Panc1 (cell line): ENCODE results near the gene GALNT4. TPM values are rescaled to one million over a fixed set of nuclear protein-coding genes. Genes with fewer than 3 reads are reported as not detected.
A peak's percentile ranks its signal among the peaks of the same experiment; 100 is the strongest.

Experiments
- ATAC-seq: fragments of 200-7000 bp; cut with Tn5 transposase; 2 replicates; pipeline ENCODE4 v1.9.1; 2020; ENCODE audit warnings: mild to moderate bottlenecking, moderate library complexity
- BruUV-seq: library from RNA; stranded (reverse); fragments of 400-500 nt; replicated peaks from 2 replicates; lab custom pipeline; 2021; lab: Mats Ljungman, UMichigan
- CTCF ChIA-PET: fragments of 300-600 bp; sonication (Branson Sonifier 250); formaldehyde crosslinking; loops from one replicate; lab custom pipeline; 2022; ENCODE audit warnings: antibody characterized with exemption; lab: Charles Lee
- POLR2A ChIA-PET: fragments of 300-600 bp; sonication (Branson Sonifier 250); formaldehyde crosslinking; loops from one replicate; lab custom pipeline; 2022; ENCODE audit warnings: antibody characterized with exemption; lab: Charles Lee
- DNase-seq: peaks from one replicate; pipeline ENCODE4 v3.0.0-alpha.2; 2010; ENCODE audit warnings: low read depth, low spot score
- H3K27ac ChIP-seq: 2 replicates; pipeline ENCODE4 v1.5.1; 2011; ENCODE audit warnings: mild to moderate bottlenecking, low read length, inconsistent platforms
- H3K27me3 ChIP-seq: fragments of 200-500 bp; sonication (Bioruptor generic); 2 replicates; pipeline ENCODE4 v1.6.0; 2014; ENCODE audit warnings: low read length, inconsistent platforms; ENCODE audit not compliant: control insufficient read depth, insufficient read depth
- H3K36me3 ChIP-seq: fragments of 200-500 bp; sonication (Bioruptor generic); 2 replicates; pipeline ENCODE4 v1.5.1; 2014; ENCODE audit warnings: inconsistent platforms, mild to moderate bottlenecking, low read length, moderate library complexity; ENCODE audit not compliant: control insufficient read depth, insufficient read depth
- H3K4me1 ChIP-seq: 2 replicates; pipeline ENCODE4 v1.5.1; 2011; ENCODE audit warnings: inconsistent platforms, mild to moderate bottlenecking, low read length, moderate library complexity; ENCODE audit not compliant: control insufficient read depth, insufficient read depth
- H3K4me3 ChIP-seq, 2 experiments: 2 replicates each; pipeline ENCODE4 v1.5.1; 2011 to 2012; ENCODE audit warnings: low read depth in 2 of 2, low read length in 2 of 2, mild to moderate bottlenecking in 2 of 2, inconsistent platforms in 1 of 2, moderate library complexity in 1 of 2
- H3K9me3 ChIP-seq: fragments of 200-500 bp; sonication (Bioruptor generic); 2 replicates; pipeline ENCODE4 v1.5.1; 2014; ENCODE audit warnings: low read depth, mild to moderate bottlenecking, inconsistent platforms, low read length, moderate library complexity; ENCODE audit not compliant: control insufficient read depth, insufficient read depth
- POLR2AphosphoS5 ChIP-seq: IDR thresholded peaks from 2 replicates; pipeline ENCODE4 v1.6.1; 2012; ENCODE audit warnings: mild to moderate bottlenecking, low read depth, low read length, moderate library complexity
- SIN3A ChIP-seq: IDR thresholded peaks from 2 replicates; pipeline ENCODE4 v1.6.1; 2012; ENCODE audit warnings: low read depth, mild to moderate bottlenecking, low read length, moderate library complexity, borderline replicate concordance; ENCODE audit not compliant: insufficient read depth
- TCF7L2 ChIP-seq: IDR thresholded peaks from 2 replicates; pipeline ENCODE4 v1.6.1; 2011; ENCODE audit warnings: mild to moderate bottlenecking, low read depth, low read length, inconsistent platforms
- in situ Hi-C: cut with HindIII; loops from 2 replicates; pipeline ENCODE4 v1.10.0; 2016; ENCODE audit warnings: low sequenced_read_pairs, low pct_unique_long_range_greater_than_20kb
- intact Hi-C: fragments of 100-400 bp; cut with micrococcal nuclease; formaldehyde crosslinking; loops from one replicate; pipeline ENCODE4 v1.10.0; 2022; ENCODE audit not compliant: unreplicated experiment
- total RNA-seq: library from RNA; stranded (reverse); gene quantifications from one replicate; pipeline ENCODE4 v1.2.1, GENCODE V29; 2021; ENCODE audit not compliant: unreplicated experiment
- TF ChIP-seq, protein P1 (sequence below), 2 experiments: IDR thresholded peaks; 2 replicates each; pipeline ENCODE4 v1.6.1; 2011 to 2012; ENCODE audit warnings: low read depth in 2 of 2, control low read depth in 1 of 2, low read length in 1 of 2, mild to moderate bottlenecking in 1 of 2, moderate library complexity in 1 of 2; ENCODE audit not compliant: insufficient read depth in 1 of 2
- TF ChIP-seq, protein P2 (sequence below): fragments of 450-650 bp; IDR thresholded peaks from 2 replicates; pipeline ENCODE4 v1.5.1; 2017; ENCODE audit warnings: mild to moderate bottlenecking

Gene GALNT4
- total RNA-seq, 1 experiment from 2014 or later, result 5.1 TPM

DNA sequence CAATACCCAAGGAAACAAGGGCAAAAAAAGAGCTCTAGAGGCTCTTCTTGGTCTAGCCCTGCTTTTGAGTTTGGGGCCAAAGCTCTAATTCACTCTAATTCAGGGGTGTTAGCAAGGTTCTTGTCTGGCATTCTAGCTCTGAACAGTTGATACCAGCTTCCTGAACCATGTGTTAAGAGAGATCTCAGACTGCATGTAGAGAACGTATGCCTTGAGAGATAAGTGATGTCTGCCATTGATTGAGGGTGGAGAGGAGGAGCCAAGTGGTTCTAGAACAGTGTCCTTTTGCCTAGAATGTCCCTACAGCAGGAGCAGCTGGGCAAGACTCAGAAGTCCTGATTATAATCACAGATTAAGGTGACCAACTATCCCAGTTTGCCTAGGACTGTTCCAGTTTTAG, 19.4 kb upstream of the GALNT4 start:
- intact Hi-C loops, result loop anchor here (5.0 to 10.0 kb wide), 3 partner anchors 163 to 1401 kb away; partner anchors contain the start of gene ATP2B1
- DNase-seq (no peak), ATAC-seq (no peak)
- BruUV-seq, result no TSS peak
- Histone ChIP-seq H3K27me3 (no peaks in the 10 kb centered on the region), H3K27ac (no peak overlapping the region), H3K4me3 (no peak overlapping the region), H3K36me3 (no peaks in the 10 kb centered on the region), H3K4me1 (no peaks in the 10 kb centered on the region), H3K9me3 (no peaks in the 10 kb centered on the region)
- TF ChIP-seq SIN3A (no peak), POLR2AphosphoS5 (no peak), TCF7L2 (no peak)
- TF ChIP-seq, protein P1, sequence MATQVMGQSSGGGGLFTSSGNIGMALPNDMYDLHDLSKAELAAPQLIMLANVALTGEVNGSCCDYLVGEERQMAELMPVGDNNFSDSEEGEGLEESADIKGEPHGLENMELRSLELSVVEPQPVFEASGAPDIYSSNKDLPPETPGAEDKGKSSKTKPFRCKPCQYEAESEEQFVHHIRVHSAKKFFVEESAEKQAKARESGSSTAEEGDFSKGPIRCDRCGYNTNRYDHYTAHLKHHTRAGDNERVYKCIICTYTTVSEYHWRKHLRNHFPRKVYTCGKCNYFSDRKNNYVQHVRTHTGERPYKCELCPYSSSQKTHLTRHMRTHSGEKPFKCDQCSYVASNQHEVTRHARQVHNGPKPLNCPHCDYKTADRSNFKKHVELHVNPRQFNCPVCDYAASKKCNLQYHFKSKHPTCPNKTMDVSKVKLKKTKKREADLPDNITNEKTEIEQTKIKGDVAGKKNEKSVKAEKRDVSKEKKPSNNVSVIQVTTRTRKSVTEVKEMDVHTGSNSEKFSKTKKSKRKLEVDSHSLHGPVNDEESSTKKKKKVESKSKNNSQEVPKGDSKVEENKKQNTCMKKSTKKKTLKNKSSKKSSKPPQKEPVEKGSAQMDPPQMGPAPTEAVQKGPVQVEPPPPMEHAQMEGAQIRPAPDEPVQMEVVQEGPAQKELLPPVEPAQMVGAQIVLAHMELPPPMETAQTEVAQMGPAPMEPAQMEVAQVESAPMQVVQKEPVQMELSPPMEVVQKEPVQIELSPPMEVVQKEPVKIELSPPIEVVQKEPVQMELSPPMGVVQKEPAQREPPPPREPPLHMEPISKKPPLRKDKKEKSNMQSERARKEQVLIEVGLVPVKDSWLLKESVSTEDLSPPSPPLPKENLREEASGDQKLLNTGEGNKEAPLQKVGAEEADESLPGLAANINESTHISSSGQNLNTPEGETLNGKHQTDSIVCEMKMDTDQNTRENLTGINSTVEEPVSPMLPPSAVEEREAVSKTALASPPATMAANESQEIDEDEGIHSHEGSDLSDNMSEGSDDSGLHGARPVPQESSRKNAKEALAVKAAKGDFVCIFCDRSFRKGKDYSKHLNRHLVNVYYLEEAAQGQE (IDR thresholded peaks at IDR 0.05; ENCODE audit: insufficient read depth in 1 of 2, low read depth in 2 of 2, low read length in 1 of 2), result no peak
- TF ChIP-seq, protein P2, sequence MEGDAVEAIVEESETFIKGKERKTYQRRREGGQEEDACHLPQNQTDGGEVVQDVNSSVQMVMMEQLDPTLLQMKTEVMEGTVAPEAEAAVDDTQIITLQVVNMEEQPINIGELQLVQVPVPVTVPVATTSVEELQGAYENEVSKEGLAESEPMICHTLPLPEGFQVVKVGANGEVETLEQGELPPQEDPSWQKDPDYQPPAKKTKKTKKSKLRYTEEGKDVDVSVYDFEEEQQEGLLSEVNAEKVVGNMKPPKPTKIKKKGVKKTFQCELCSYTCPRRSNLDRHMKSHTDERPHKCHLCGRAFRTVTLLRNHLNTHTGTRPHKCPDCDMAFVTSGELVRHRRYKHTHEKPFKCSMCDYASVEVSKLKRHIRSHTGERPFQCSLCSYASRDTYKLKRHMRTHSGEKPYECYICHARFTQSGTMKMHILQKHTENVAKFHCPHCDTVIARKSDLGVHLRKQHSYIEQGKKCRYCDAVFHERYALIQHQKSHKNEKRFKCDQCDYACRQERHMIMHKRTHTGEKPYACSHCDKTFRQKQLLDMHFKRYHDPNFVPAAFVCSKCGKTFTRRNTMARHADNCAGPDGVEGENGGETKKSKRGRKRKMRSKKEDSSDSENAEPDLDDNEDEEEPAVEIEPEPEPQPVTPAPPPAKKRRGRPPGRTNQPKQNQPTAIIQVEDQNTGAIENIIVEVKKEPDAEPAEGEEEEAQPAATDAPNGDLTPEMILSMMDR, result no peak
- in situ Hi-C loops, result no loop called here
- POLR2A ChIA-PET, result interaction anchor here (0.6 to 0.7 kb wide), 2 partner anchors 203 to 292 kb away, joined by 3 to 9 read pairs; no protein-coding TSS in a partner anchor
- CTCF ChIA-PET, result interaction anchor here (0.6 kb wide), 1 partner anchor 22 kb away, joined by 3 read pairs; no protein-coding TSS in a partner anchor

DNA sequence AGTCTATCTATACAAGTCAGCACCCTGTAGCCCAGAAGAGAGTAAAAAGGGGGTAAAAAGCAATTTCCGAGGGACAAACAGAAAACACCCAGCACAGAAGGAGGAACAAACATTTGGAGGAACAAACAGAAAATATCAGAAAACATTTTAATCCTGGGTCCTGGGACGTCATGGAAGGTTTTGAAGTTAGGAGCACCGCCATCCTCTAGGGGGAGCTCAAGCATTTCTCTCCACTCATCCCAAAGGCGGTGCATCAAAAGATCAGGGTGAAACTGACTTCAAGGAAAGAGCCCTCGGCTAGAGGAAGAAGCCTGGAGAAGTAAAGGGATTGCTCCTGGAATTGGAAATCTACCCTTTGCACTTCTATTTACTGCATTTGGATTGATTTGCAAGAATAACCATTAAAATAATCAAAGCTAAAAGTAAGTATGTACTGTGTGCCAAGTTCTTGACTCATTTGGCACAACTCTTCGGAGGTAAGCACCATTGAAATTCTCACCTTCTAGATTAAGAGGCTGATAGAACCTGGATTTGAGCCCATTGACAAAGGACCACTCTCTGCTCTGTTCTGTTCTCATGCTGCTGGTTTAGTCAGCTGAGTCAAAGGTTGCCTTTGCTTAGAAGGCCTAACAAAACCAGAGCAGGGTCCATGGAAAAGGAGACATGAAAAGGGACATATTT, 18.5 kb upstream of the GALNT4 start:
- in situ Hi-C loops (no loop called here), intact Hi-C loops (loop anchor here (5.0 to 10.0 kb wide), 3 partner anchors 164 to 1402 kb away; partner anchors contain the start of gene ATP2B1)
- Histone ChIP-seq H3K27me3 (no peaks in the 10 kb centered on the region), H3K36me3 (no peaks in the 10 kb centered on the region), H3K9me3 (no peaks in the 10 kb centered on the region), H3K4me1 (no peaks in the 10 kb centered on the region), H3K27ac (no peak overlapping the region), H3K4me3 (no peak overlapping the region)
- POLR2A ChIA-PET, result no interaction called here
- no TSS peak for BruUV-seq
- DNase-seq, result peak; percentile 33
- ATAC-seq, result peak; percentile 94
- CTCF ChIA-PET, result interaction anchor here (0.6 kb wide), 1 partner anchor 253 kb away, joined by 5 read pairs; no protein-coding TSS in a partner anchor
- TF ChIP-seq, protein P1 (IDR thresholded peaks at IDR 0.05; ENCODE audit: insufficient read depth in 1 of 2, low read depth in 2 of 2, low read length in 1 of 2), result no peak
- TF ChIP-seq TCF7L2 (peak; percentile 99), SIN3A (no peak)
- TF ChIP-seq, protein P2, result peak; percentile 91
